ENCODE measurements around the gene CELF5. TPM values are rescaled to one million over a fixed set of nuclear protein-coding genes. Genes with fewer than 3 reads are reported as not detected.
A peak's percentile ranks its signal among the peaks of the same experiment; 100 is the strongest.

The CELF5 gene
- total and polyA plus RNA-seq, 9 of the 15 experiments (the other 6 are each of a cell fraction or from before 2014, with no cell fraction given) = 0.01 to 0.56 (median 0.22) TPM

- peak; percentile 34; the same call in 1 of the 2 replicates for TF ChIP-seq REST (IDR thresholded peaks at IDR 0.05; ENCODE audit: borderline replicate concordance)
- no peak for TF ChIP-seq REST (CRISPR knock-in tag; IDR thresholded peaks at IDR 0.05; ENCODE audit: low read depth)
- peak in 1 of 2 experiments; percentile 60; a peak in 1 of 4 replicates for TF ChIP-seq MLLT1 (IDR thresholded peaks at IDR 0.05)
- no peak for TF ChIP-seq ZNF830 (CRISPR knock-in tag; IDR thresholded peaks at IDR 0.05)
- peak in 1 of 2 experiments; percentile 37; a peak in 1 of 4 replicates for TF ChIP-seq ZMIZ1 (IDR thresholded peaks at IDR 0.05; ENCODE audit: low read depth in 2 of 2, low read length in 2 of 2)
- TF ChIP-seq ZBTB2 (IDR thresholded peaks at IDR 0.05) = peak; percentile 67; the same call in 1 of the 2 replicates
- TF ChIP-seq PHF21A (IDR thresholded peaks at IDR 0.05; ENCODE audit: borderline replicate concordance, low read depth) = no peak
- no peak for TF ChIP-seq TCF7 (IDR thresholded peaks at IDR 0.05; ENCODE audit: borderline replicate concordance)
- peak; percentile 61; the same call in 1 of the 2 replicates for TF ChIP-seq ZFX (CRISPR knock-in tag; IDR thresholded peaks at IDR 0.05)
- TF ChIP-seq HNRNPLL (IDR thresholded peaks at IDR 0.05; ENCODE audit: low read depth, low read length, poor library complexity, severe bottlenecking) = no peak
- no peak for TF ChIP-seq ZBTB8A (IDR thresholded peaks at IDR 0.05; ENCODE audit: partially characterized antibody)
- no peak for TF ChIP-seq POLR2AphosphoS2 (IDR thresholded peaks at IDR 0.05; ENCODE audit: low read length)
Measured at GRCh38 chr19:3275583-3276340, 51.3 kb downstream of the CELF5 start (continued).

Data from K562 (cell line).